ENCODE results near the gene CAMTA2.
"Not testable (repeated sequence)": the region's sequence is repeated elsewhere in the genome, so short reads cannot be mapped to it uniquely, and the experiment has no call there.

The CAMTA2 gene
- total RNA-seq: 36.3 to 44.7 (median 38.9) reads per million in 3 experiments

GRCh38 chr17:4986951-4987766 lies at the start of gene CAMTA2:
CAMTA2 (minus strand) TSS chr17:4987675; CDS start chr17:4986222, 1,453 bp downstream.
- DNase-seq: peak; percentile 79

- no peak for DNase-seq
Observed at GRCh38 chr17:5035315-5035714, 47.8 kb upstream of the CAMTA2 start, which contains the start of gene SLC52A1. SLC52A1 (minus strand) TSS chr17:5035426; CDS start chr17:5034606, 820 bp downstream.

- DNase-seq: no peak
Observed at GRCh38 chr17:5034651-5035050, 47.2 kb upstream of the CAMTA2 start.

- DNase-seq: no peak
Observed at GRCh38 chr17:5034063-5034462, 46.6 kb upstream of the CAMTA2 start.

- DNase-seq: no peak
Observed at GRCh38 chr17:5033352-5034015, 46.0 kb upstream of the CAMTA2 start.

GRCh38 chr17:5032865-5033264 lies 45.4 kb upstream of the CAMTA2 start:
- DNase-seq: no peak

- peak; percentile 73 for DNase-seq
Observed at GRCh38 chr17:5031365-5032082, 44.0 kb upstream of the CAMTA2 start.

GRCh38 chr17:5030168-5030567 lies 42.7 kb upstream of the CAMTA2 start:
- DNase-seq: not testable (repeated sequence)

GRCh38 chr17:5027916-5028315 lies 40.4 kb upstream of the CAMTA2 start:
- DNase-seq: no peak

- DNase-seq: no peak
Observed at GRCh38 chr17:5027299-5027698, 39.8 kb upstream of the CAMTA2 start.

- no peak for DNase-seq
Observed at GRCh38 chr17:5024604-5025003, 37.1 kb upstream of the CAMTA2 start.

- no peak for DNase-seq
Observed at GRCh38 chr17:5023588-5024147, 36.2 kb upstream of the CAMTA2 start.

- DNase-seq: no peak
Observed at GRCh38 chr17:5022171-5022711, 34.8 kb upstream of the CAMTA2 start.

- no peak for DNase-seq
Observed at GRCh38 chr17:5020502-5021023, 33.1 kb upstream of the CAMTA2 start.

GRCh38 chr17:5019475-5019956 lies 32.0 kb upstream of the CAMTA2 start:
- peak; percentile 22 for DNase-seq

- DNase-seq: no peak
Observed at GRCh38 chr17:5014357-5014756, 26.9 kb upstream of the CAMTA2 start.

- no peak for DNase-seq
Observed at GRCh38 chr17:5011928-5012327, 24.5 kb upstream of the CAMTA2 start.

GRCh38 chr17:5003214-5003867 lies 15.9 kb upstream of the CAMTA2 start:
- DNase-seq: no peak

GRCh38 chr17:5002121-5002788 lies 14.8 kb upstream of the CAMTA2 start:
- DNase-seq: no peak

- DNase-seq: no peak
Observed at GRCh38 chr17:5000237-5000639, 12.8 kb upstream of the CAMTA2 start.

- DNase-seq: no peak
Observed at GRCh38 chr17:4999430-5000093, 12.1 kb upstream of the CAMTA2 start.
